Activated naive CD8-positive, alpha-beta T cell treated with anti-CD3 and anti-CD28 coated beads, Interleukin-2, amount 10 ng/mL, durations not matched to agents 7 days and 5 days (primary cell): ENCODE measurements around the gene CLUH. TPM values are rescaled to one million over a fixed set of nuclear protein-coding genes. Genes with fewer than 3 reads are reported as not detected.

Experiments used
- ATAC-seq: fragments of 150-1000 bp; cut with Tn5 transposase; one replicate; pipeline ENCODE4 v1.10.0; 2021; ENCODE audit warnings: low read depth, moderate library complexity
- POLR2A ChIA-PET: fragments of 350-600 bp; sonication (Branson Sonifier 250); formaldehyde crosslinking; loops from one replicate; lab custom pipeline; 2021; ENCODE audit warnings: antibody characterized with exemption; lab: Charles Lee
- DNase-seq: peaks from one replicate; pipeline ENCODE4 v3.0.0; 2021
- H3K27ac Mint-ChIP-seq: one replicate; pipeline ENCODE4 v1.8.0; 2022; ENCODE audit warnings: mild to moderate bottlenecking, mixed read lengths
- H3K27me3 Mint-ChIP-seq: one replicate; pipeline ENCODE4 v1.8.0; 2022; ENCODE audit warnings: mild to moderate bottlenecking, moderate library complexity, mixed read lengths
- H3K36me3 Mint-ChIP-seq: one replicate; pipeline ENCODE4 v1.8.0; 2021; ENCODE audit warnings: mild to moderate bottlenecking, mixed read lengths
- H3K4me1 Mint-ChIP-seq: one replicate; pipeline ENCODE4 v1.8.0; 2021; ENCODE audit warnings: mixed read lengths
- H3K4me3 Mint-ChIP-seq: one replicate; pipeline ENCODE4 v1.8.0; 2022; ENCODE audit warnings: mild to moderate bottlenecking, moderate library complexity, mixed read lengths
- H3K9me3 Mint-ChIP-seq: one replicate; pipeline ENCODE4 v1.8.0; 2021; ENCODE audit warnings: mixed read lengths
- total RNA-seq, 2 experiments: library from RNA; stranded (reverse); gene quantifications; one replicate each; pipeline ENCODE4 v1.2.3, GENCODE V29; 2021

Gene CLUH
- total RNA-seq, 2 experiments from 2014 or later = 46.2 to 48.7 TPM

- H3K36me3 Mint-ChIP-seq = no peaks in the 10 kb centered on the region
- H3K27ac Mint-ChIP-seq = no peak overlapping the region
- POLR2A ChIA-PET = no interaction called here
- ATAC-seq = peak; percentile 10
- DNase-seq = peak; percentile 24
- H3K4me1 Mint-ChIP-seq = no peaks in the 10 kb centered on the region
- no peaks in the 10 kb centered on the region for H3K27me3 Mint-ChIP-seq
- no peaks in the 10 kb centered on the region for H3K9me3 Mint-ChIP-seq
- H3K4me3 Mint-ChIP-seq = no peak overlapping the region
Observed at GRCh38 chr17:2693561-2694380, 17.8 kb downstream of the CLUH start.

GRCh38 chr17:2692781-2693135 lies 18.8 kb downstream of the CLUH start:
- Mint-ChIP-seq H3K27ac (no peak overlapping the region), H3K36me3 (no peaks in the 10 kb centered on the region), H3K4me1 (no peaks in the 10 kb centered on the region), H3K9me3 (no peaks in the 10 kb centered on the region), H3K27me3 (no peaks in the 10 kb centered on the region), H3K4me3 (no peak overlapping the region)
- DNase-seq = peak; percentile 24
- POLR2A ChIA-PET = no interaction called here
- no peak for ATAC-seq

GRCh38 chr17:2691965-2692780 lies 19.4 kb downstream of the CLUH start:
- H3K4me3 Mint-ChIP-seq = no peak overlapping the region
- no peaks in the 10 kb centered on the region for H3K36me3 Mint-ChIP-seq
- DNase-seq (no peak), ATAC-seq (no peak)
- POLR2A ChIA-PET = no interaction called here
- H3K9me3 Mint-ChIP-seq = no peaks in the 10 kb centered on the region
- no peaks in the 10 kb centered on the region for H3K27me3 Mint-ChIP-seq
- no peaks in the 10 kb centered on the region for H3K4me1 Mint-ChIP-seq
- H3K27ac Mint-ChIP-seq = no peak overlapping the region

- no peaks in the 10 kb centered on the region for H3K36me3 Mint-ChIP-seq
- no peak for DNase-seq
- no peaks in the 10 kb centered on the region for H3K9me3 Mint-ChIP-seq
- no peak for ATAC-seq
- POLR2A ChIA-PET = no interaction called here
- H3K27ac Mint-ChIP-seq = no peak overlapping the region
- H3K4me1 Mint-ChIP-seq = no peaks in the 10 kb centered on the region
- no peak overlapping the region for H3K4me3 Mint-ChIP-seq
- no peaks in the 10 kb centered on the region for H3K27me3 Mint-ChIP-seq
Observed at GRCh38 chr17:2691069-2691871, 20.3 kb downstream of the CLUH start.

- Mint-ChIP-seq H3K36me3 (no peaks in the 10 kb centered on the region), H3K4me1 (no peaks in the 10 kb centered on the region), H3K4me3 (no peak overlapping the region), H3K27ac (no peak overlapping the region), H3K27me3 (no peaks in the 10 kb centered on the region), H3K9me3 (no peaks in the 10 kb centered on the region)
- POLR2A ChIA-PET = no interaction called here
- no peak for ATAC-seq
- DNase-seq = no peak
Observed at GRCh38 chr17:2690165-2691068, 21.1 kb downstream of the CLUH start.

GRCh38 chr17:2689411-2690164 lies 22.0 kb downstream of the CLUH start:
- no peaks in the 10 kb centered on the region for H3K36me3 Mint-ChIP-seq
- POLR2A ChIA-PET = no interaction called here
- H3K4me1 Mint-ChIP-seq = no peaks in the 10 kb centered on the region
- H3K9me3 Mint-ChIP-seq = no peaks in the 10 kb centered on the region
- no peaks in the 10 kb centered on the region for H3K27me3 Mint-ChIP-seq
- DNase-seq (no peak), ATAC-seq (no peak)
- no peak overlapping the region for H3K4me3 Mint-ChIP-seq
- H3K27ac Mint-ChIP-seq = no peak overlapping the region

- Mint-ChIP-seq H3K4me3 (no peak overlapping the region), H3K27me3 (no peaks in the 10 kb centered on the region), H3K4me1 (no peaks in the 10 kb centered on the region), H3K9me3 (no peaks in the 10 kb centered on the region), H3K36me3 (peaks cover 4% of the 10 kb centered on the region), H3K27ac (no peak overlapping the region)
- no peak for DNase-seq
- POLR2A ChIA-PET = interaction anchor here (0.6 kb wide), 1 partner anchor 141 kb away, joined by 5 read pairs; no protein-coding TSS in a partner anchor
- no peak for ATAC-seq
Observed at GRCh38 chr17:2688351-2689342, 22.9 kb downstream of the CLUH start.

GRCh38 chr17:2687074-2687418 lies 24.5 kb downstream of the CLUH start:
- H3K27ac Mint-ChIP-seq = peak overlapping the region; percentile 34
- POLR2A ChIA-PET = interaction anchor here (1.1 kb wide), 1 partner anchor 23 kb away, joined by 3 read pairs; no protein-coding TSS in a partner anchor
- H3K27me3 Mint-ChIP-seq = no peaks in the 10 kb centered on the region
- DNase-seq = no peak
- no peaks in the 10 kb centered on the region for H3K4me1 Mint-ChIP-seq
- no peak overlapping the region for H3K4me3 Mint-ChIP-seq
- peaks cover 7% of the 10 kb centered on the region for H3K36me3 Mint-ChIP-seq
- no peaks in the 10 kb centered on the region for H3K9me3 Mint-ChIP-seq
- no peak for ATAC-seq

- Mint-ChIP-seq H3K4me3 (no peak overlapping the region), H3K27me3 (no peaks in the 10 kb centered on the region), H3K27ac (no peak overlapping the region), H3K9me3 (no peaks in the 10 kb centered on the region), H3K36me3 (peaks cover 7% of the 10 kb centered on the region), H3K4me1 (no peaks in the 10 kb centered on the region)
- POLR2A ChIA-PET = no interaction called here
- DNase-seq (no peak), ATAC-seq (no peak)
Observed at GRCh38 chr17:2685696-2686095, 25.9 kb downstream of the CLUH start.

- no peak for ATAC-seq
- Mint-ChIP-seq H3K36me3 (peaks cover 15% of the 10 kb centered on the region), H3K4me1 (no peaks in the 10 kb centered on the region), H3K27ac (no peak overlapping the region), H3K9me3 (no peaks in the 10 kb centered on the region), H3K27me3 (no peaks in the 10 kb centered on the region), H3K4me3 (no peak overlapping the region)
- POLR2A ChIA-PET = no interaction called here
- DNase-seq = no peak
Observed at GRCh38 chr17:2684549-2684948, 27.0 kb downstream of the CLUH start.

- DNase-seq = no peak
- Mint-ChIP-seq H3K27ac (no peak overlapping the region), H3K4me3 (no peak overlapping the region), H3K27me3 (no peaks in the 10 kb centered on the region), H3K36me3 (peaks cover 21% of the 10 kb centered on the region), H3K9me3 (no peaks in the 10 kb centered on the region), H3K4me1 (no peaks in the 10 kb centered on the region)
- POLR2A ChIA-PET = interaction anchor here (1.0 kb wide), 1 partner anchor 16 kb away, joined by 3 read pairs; no protein-coding TSS in a partner anchor
- ATAC-seq = no peak
Observed at GRCh38 chr17:2683912-2684311, 27.7 kb downstream of the CLUH start.
